GM12878 (cell line): ENCODE data around the gene TOP1.

Experiments
- BCL11A ChIP-seq: IDR thresholded peaks from 2 replicates; pipeline ENCODE4 v1.6.1; 2011; ENCODE audit warnings: low read depth, low read length
- CEBPB ChIP-seq, 2 experiments: fragments of 150-350 bp in 1 of 2; IDR thresholded peaks; 2 replicates each; pipeline ENCODE4 v1.6.1; 2012 to 2014; ENCODE audit warnings: low read depth in 2 of 2, low read length in 2 of 2, borderline replicate concordance in 1 of 2, inconsistent platforms in 1 of 2
- CREM ChIP-seq: IDR thresholded peaks from 2 replicates; pipeline ENCODE4 v1.6.1; 2014; ENCODE audit warnings: antibody characterized with exemption, low read depth
- KAT2A ChIP-seq: conservative IDR thresholded peaks from 2 replicates; pipeline ENCODE4 v1.6.1; 2011; ENCODE audit warnings: low read depth, low read length; ENCODE audit not compliant: control insufficient read depth
- KDM1A ChIP-seq: fragments of 200-600 bp; sonication (generic); IDR thresholded peaks from 2 replicates; pipeline ENCODE4 v1.6.1; 2016; ENCODE audit warnings: borderline replicate concordance
- NBN ChIP-seq: fragments of 450-650 bp; IDR thresholded peaks from 2 replicates; pipeline ENCODE4 v1.6.1; 2016
- NFIC ChIP-seq: IDR thresholded peaks from 2 replicates; pipeline ENCODE4 v1.6.1; 2012; ENCODE audit warnings: low read depth, mild to moderate bottlenecking, inconsistent platforms, low read length, moderate library complexity
- SMC3 ChIP-seq: IDR thresholded peaks from 2 replicates; pipeline ENCODE4 v1.6.1; 2011; ENCODE audit warnings: low read length, improper control_type of control experiment, borderline replicate concordance
- TARDBP ChIP-seq: IDR thresholded peaks from 2 replicates; pipeline ENCODE4 v1.6.1; 2016; ENCODE audit warnings: borderline replicate concordance
- ZNF207 ChIP-seq: fragments of 450-650 bp; IDR thresholded peaks from 2 replicates; pipeline ENCODE4 v1.6.1; 2014; ENCODE audit warnings: antibody characterized with exemption, mild to moderate bottlenecking, borderline replicate concordance
- TF ChIP-seq, protein P1 (sequence below), 3 experiments: IDR thresholded peaks in 2 of 3; conservative IDR thresholded peaks in 1 of 3; 2 replicates each; pipeline ENCODE4 v1.5.1; 2011; ENCODE audit warnings: low read depth in 3 of 3, low read length in 3 of 3, mild to moderate bottlenecking in 3 of 3, control low read depth in 2 of 3, moderate library complexity in 2 of 3, inconsistent platforms in 1 of 3, mixed read lengths in 1 of 3; ENCODE audit not compliant: control insufficient read depth in 2 of 3, insufficient read depth in 1 of 3; ENCODE audit errors: extremely low read depth in 1 of 3

DNA sequence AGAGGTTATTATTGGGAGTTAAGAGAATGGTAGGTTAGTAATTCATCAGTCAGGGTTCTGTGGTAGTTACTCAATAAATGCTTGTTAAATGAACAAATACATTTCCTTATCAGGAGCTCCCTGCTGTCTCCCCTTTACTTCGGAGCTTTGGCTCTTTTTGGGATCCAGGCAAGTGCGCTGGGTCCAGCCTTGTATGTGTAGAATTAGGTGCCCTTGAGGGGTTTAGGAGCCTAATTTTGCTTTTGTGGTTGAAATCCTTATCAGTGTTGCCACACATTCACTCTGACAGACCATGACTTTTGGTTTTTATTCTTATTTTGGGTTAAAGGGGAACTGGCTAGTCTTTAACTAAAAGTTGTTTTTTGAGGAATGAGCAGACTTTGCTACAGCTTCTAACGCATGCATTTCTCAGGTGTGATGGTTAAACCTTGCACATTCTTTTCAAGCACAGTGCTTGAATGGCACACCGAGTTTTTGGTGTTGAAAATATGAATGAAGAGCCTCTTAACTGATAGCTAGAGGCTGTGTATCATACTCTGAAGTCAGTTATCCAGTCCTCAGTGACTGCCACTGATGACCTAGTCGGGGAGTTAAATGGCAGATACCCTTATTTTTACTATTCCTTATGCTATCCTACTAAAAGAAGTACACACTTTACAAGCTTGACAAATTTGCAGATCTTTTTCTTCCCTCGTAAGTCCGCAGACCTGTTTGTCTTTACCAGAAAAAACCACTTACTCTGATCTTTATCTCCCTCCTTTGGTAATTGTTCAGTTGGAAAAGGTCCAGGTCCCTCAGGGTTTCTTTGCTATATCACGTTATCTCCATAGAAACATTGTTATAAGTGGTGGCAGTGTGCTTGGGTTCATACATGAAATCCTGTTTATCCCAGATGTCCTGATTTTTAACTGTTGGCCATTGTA is 58.0 kb downstream of the TOP1 start:
- no peak for TF ChIP-seq SMC3
- TF ChIP-seq, protein P1, sequence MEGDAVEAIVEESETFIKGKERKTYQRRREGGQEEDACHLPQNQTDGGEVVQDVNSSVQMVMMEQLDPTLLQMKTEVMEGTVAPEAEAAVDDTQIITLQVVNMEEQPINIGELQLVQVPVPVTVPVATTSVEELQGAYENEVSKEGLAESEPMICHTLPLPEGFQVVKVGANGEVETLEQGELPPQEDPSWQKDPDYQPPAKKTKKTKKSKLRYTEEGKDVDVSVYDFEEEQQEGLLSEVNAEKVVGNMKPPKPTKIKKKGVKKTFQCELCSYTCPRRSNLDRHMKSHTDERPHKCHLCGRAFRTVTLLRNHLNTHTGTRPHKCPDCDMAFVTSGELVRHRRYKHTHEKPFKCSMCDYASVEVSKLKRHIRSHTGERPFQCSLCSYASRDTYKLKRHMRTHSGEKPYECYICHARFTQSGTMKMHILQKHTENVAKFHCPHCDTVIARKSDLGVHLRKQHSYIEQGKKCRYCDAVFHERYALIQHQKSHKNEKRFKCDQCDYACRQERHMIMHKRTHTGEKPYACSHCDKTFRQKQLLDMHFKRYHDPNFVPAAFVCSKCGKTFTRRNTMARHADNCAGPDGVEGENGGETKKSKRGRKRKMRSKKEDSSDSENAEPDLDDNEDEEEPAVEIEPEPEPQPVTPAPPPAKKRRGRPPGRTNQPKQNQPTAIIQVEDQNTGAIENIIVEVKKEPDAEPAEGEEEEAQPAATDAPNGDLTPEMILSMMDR (IDR thresholded peaks at IDR 0.05 in 2 of 3, conservative IDR thresholded peaks at IDR 0.05 in 1 of 3; ENCODE audit: control insufficient read depth in 2 of 3, extremely low read depth in 1 of 3, insufficient read depth in 1 of 3, low read depth in 3 of 3, low read length in 3 of 3): no peak
- no peak for TF ChIP-seq CEBPB (IDR thresholded peaks at IDR 0.05; ENCODE audit: borderline replicate concordance in 1 of 2, low read depth in 2 of 2, low read length in 2 of 2)
- TF ChIP-seq NBN: no peak
- TF ChIP-seq ZNF207: no peak
- TF ChIP-seq NFIC: no peak
- TF ChIP-seq KDM1A: no peak
- no peak for TF ChIP-seq BCL11A
- no peak for TF ChIP-seq KAT2A
- no peak for TF ChIP-seq TARDBP
- no peak for TF ChIP-seq CREM
